ENCODE measurements around the gene PTPRE.
A peak's percentile ranks its signal among the peaks of the same experiment; 100 is the strongest.

Gene PTPRE

GRCh38 chr10:127906548-127907377 lies at the start of gene PTPRE:
PTPRE (plus strand) TSS chr10:127907103; CDS start chr10:128040882, 133,779 bp downstream.
- peak; percentile 15 for DNase-seq (ENCODE audit: low read depth, low spot score)

GRCh38 chr10:127860592-127860991 lies 46.3 kb upstream of the PTPRE start:
- no peak for DNase-seq (ENCODE audit: low read depth, low spot score)

- DNase-seq (ENCODE audit: low read depth, low spot score), result no peak
These were observed 43.6 kb upstream of the PTPRE start for GRCh38 chr10:127863231-127863825.

- no peak for DNase-seq (ENCODE audit: low read depth, low spot score)
These were observed 40.5 kb upstream of the PTPRE start for GRCh38 chr10:127866276-127867013.

- DNase-seq (ENCODE audit: low read depth, low spot score), result no peak
These were observed 39.1 kb upstream of the PTPRE start for GRCh38 chr10:127867805-127868204.

- DNase-seq (ENCODE audit: low read depth, low spot score), result no peak
These were observed 37.6 kb upstream of the PTPRE start for GRCh38 chr10:127869329-127869728.

GRCh38 chr10:127871631-127872010 lies 35.3 kb upstream of the PTPRE start:
- no peak for DNase-seq (ENCODE audit: low read depth, low spot score)

- DNase-seq (ENCODE audit: low read depth, low spot score), result no peak
These were observed 34.7 kb upstream of the PTPRE start for GRCh38 chr10:127872011-127872761.

- DNase-seq (ENCODE audit: low read depth, low spot score), result no peak
These were observed 33.9 kb upstream of the PTPRE start for GRCh38 chr10:127872871-127873600.

GRCh38 chr10:127873901-127874470 lies 32.9 kb upstream of the PTPRE start:
- DNase-seq (ENCODE audit: low read depth, low spot score), result no peak

- no peak for DNase-seq (ENCODE audit: low read depth, low spot score)
These were observed 32.0 kb upstream of the PTPRE start for GRCh38 chr10:127874671-127875448.

GRCh38 chr10:127875449-127875765 lies 31.5 kb upstream of the PTPRE start:
- no peak for DNase-seq (ENCODE audit: low read depth, low spot score)

GRCh38 chr10:127875916-127876315 lies 31.0 kb upstream of the PTPRE start:
- no peak for DNase-seq (ENCODE audit: low read depth, low spot score)

GRCh38 chr10:127877116-127877515 lies 29.8 kb upstream of the PTPRE start:
- no peak for DNase-seq (ENCODE audit: low read depth, low spot score)

GRCh38 chr10:127877699-127878098 lies 29.2 kb upstream of the PTPRE start:
- no peak for DNase-seq (ENCODE audit: low read depth, low spot score)

- no peak for DNase-seq (ENCODE audit: low read depth, low spot score)
These were observed 28.3 kb upstream of the PTPRE start for GRCh38 chr10:127878475-127879055.

- DNase-seq (ENCODE audit: low read depth, low spot score), result no peak
These were observed 26.3 kb upstream of the PTPRE start for GRCh38 chr10:127880557-127880956.

- no peak for DNase-seq (ENCODE audit: low read depth, low spot score)
These were observed 25.6 kb upstream of the PTPRE start for GRCh38 chr10:127881262-127881661.

GRCh38 chr10:127882391-127882790 lies 24.5 kb upstream of the PTPRE start:
- DNase-seq (ENCODE audit: low read depth, low spot score), result no peak

Data from smooth muscle cell of the brain vasculature (primary cell).